GM20000 (cell line): ENCODE data around the gene STK32C.
A peak's percentile ranks its signal among the peaks of the same experiment; 100 is the strongest.

Experiments used
- DNase-seq: peaks from one replicate; pipeline ENCODE4 v3.0.0; 2012; ENCODE audit warnings: low spot score
- TF ChIP-seq, protein P1 (sequence below): IDR thresholded peaks from 2 replicates; pipeline ENCODE4 v1.5.1; 2012; ENCODE audit warnings: mild to moderate bottlenecking, control low read depth; ENCODE audit errors: extremely low read depth, missing control alignments

Gene STK32C

DNA sequence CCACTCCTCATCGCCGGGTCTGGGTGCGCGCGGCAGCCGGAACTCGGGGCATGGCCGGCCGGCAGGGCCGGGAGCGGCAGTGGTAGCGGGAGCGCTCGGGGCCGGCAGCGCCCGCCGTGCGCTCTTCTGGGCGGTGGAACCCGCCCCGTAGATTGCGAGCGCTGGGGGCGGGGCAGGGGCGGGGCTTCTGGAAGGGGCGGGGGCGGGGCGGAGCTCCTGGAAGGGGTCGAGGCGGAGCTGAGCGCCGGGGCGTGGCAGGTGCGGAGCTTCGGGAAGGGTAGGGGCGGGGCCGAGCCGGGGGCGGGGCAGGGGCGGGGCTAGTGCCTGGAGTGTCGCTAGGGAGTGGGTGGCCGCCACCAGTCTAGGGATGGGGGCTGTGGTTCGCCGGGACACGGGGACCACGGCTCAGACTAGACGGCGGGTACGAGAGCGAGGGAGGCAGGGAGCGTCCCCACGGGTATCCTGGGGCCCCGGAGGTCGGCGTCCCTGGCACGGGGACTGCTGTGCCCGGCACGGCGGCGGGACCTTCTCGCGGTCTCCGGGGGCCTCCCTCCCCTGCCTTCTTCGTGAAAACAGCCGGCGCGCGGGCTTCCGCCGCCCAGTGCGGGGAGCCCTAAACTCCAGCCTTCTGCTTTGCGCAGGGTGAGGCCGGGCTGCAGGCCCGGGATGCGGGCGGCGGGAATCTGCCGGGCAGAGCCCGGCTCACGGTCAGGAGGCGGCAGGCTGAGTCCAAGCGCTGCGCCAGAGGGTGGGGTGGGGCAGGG lies at the start of gene STK32C:
Gene STK32C, minus strand, starts transcription at position 128 of the 764 bp plus-strand sequence. Its CDS starts 117 bp downstream, at position 11.
- TF ChIP-seq, protein P1, sequence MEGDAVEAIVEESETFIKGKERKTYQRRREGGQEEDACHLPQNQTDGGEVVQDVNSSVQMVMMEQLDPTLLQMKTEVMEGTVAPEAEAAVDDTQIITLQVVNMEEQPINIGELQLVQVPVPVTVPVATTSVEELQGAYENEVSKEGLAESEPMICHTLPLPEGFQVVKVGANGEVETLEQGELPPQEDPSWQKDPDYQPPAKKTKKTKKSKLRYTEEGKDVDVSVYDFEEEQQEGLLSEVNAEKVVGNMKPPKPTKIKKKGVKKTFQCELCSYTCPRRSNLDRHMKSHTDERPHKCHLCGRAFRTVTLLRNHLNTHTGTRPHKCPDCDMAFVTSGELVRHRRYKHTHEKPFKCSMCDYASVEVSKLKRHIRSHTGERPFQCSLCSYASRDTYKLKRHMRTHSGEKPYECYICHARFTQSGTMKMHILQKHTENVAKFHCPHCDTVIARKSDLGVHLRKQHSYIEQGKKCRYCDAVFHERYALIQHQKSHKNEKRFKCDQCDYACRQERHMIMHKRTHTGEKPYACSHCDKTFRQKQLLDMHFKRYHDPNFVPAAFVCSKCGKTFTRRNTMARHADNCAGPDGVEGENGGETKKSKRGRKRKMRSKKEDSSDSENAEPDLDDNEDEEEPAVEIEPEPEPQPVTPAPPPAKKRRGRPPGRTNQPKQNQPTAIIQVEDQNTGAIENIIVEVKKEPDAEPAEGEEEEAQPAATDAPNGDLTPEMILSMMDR = no peak
- DNase-seq = peak; percentile 100

DNA sequence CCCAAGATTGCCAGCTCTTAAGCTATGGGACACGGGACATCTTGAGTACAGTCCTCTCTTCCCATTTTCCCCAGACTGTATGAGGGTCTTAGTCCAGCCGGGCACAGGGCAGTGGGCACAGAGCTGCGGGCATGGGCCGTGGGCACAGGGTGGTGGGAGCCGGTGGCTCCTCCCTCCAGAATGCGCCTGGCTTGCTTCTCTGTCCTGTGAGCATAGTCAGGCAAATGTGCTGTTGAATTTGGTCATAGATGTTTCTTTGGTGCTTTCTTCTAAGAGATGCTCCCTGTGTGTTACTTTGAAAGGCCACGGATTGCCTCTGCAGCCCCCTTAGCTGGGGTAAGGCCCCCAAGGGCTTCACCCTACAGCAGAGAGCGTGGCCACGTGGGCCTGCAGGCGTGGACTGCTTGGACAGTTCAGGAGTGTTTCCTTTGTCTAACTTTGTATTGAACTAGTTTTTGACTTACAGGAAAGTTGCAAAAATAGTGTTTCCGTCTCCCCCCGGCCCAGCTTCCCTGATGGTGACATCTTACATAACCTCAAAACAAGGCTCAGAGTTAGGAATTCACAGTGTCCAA lies 49.0 kb upstream of the STK32C start:
- no peak for DNase-seq
- TF ChIP-seq, protein P1 = no peak

DNA sequence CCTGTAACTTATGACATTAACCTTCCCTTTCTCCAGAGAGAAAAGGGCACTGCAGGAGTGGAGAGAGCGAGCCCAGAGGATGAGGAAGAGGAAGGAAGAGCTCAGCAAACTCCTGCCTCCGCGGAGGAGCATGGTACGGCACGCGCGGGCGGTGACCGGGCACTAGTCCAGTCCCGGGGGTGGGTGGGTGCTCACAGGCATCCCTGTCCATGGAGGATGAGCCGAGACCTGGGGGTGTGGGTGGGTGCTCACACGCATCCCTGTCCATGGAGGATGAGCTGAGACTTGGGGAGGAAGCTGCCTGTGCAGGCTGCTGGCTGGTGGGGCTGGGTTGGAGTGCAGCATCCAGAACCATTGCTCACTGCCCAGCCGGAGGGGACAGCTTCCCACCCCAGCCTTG lies 48.0 kb upstream of the STK32C start:
- DNase-seq = no peak
- TF ChIP-seq, protein P1 = no peak

DNA sequence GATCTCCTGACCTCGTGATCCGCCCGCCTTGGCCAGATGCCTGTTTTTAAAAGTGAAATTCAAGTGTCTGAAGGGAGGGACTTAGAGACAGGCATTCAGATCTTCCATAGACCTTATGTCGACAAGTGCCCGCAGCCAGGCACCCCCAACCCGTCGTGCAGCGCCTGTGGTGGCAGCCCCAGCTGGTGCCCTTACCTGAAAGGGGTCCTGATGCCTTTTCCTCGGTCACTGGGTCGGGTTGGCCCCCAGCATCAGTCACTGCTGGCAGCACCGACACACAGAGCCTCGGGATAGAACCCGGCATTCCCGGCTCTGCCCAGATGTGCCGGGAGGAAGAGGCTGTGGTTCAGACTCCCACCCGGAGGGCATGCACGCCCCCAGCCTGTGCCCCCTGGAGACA lies 47.5 kb upstream of the STK32C start:
- TF ChIP-seq, protein P1 = no peak
- DNase-seq = no peak

DNA sequence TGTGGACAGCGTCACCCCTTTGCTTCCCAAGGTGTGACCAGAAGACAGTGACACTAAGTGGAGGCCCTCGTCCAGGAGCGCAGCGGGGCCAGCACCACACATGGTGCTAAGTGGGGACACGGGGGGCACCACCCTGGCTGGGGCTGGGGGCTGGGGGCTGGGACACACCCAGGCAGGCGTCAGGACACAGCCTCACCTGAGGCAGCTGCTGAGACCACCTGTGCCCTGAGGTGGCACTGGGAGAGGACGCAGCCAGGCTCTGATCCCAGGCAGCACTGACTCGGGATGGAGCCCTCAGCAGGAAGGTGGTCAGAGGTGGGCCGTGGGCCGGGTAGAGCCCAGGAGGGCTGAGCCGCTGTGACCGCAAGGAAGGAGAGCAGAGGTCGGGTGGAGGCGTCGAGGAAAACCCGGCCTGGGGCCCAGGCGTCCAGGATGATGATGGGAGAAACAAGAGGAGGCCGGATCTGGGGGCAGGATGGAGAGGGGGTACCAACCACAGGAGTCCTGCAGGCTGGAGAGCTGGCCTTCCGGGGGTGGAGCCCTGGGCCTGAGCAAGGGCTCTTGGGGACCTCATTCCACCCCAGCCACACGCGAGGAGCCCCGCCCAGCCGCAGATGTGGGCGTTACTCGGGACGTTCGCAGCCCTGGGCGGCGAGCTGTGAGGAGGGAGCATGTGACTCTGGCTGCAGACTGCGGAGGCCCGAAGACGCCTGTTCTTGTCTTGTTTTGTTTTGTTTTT lies 46.8 kb upstream of the STK32C start:
- TF ChIP-seq, protein P1 = no peak
- DNase-seq = no peak

DNA sequence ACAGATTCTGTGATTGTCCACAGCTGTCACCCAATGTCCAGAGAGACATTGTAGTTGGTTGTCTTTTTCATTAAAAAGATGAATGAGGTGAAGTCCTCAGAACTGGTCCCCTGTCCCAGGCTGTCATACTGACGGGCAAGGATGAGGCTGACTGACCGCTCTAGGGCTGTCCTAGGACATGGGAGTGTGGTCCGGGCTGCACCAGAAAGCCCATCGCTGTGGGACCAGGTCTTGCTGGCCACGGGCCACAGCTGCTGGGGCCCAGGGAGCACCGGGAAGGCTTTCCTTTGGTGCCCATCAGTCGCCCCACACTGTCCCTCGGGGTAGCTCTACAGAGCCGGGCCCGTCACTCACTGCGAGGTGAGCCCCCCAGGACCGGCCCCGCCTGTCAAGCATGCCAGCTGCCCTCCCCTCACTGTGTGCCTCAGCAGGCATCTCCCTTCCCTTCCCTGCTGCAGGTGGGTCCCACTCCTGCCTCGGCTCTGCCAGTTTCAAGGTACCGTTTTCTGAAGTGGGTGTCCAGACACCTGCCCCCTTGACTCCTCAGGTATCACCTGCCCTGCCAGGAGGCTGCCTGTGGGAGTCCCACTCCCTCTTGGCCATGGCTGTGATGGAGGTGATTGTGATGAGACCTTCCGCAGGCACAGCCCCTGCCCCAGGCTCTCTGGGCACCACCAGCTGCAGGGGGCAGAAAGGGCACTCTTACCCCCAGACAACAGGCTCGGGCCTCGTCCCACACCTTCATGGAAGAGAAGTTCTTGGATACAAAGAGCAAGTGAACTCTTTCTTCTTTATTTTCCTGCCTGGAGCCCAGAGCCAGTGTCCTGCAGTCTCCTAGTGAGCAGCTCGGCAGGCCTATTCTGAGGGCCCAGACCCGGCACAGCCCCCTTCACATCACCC lies 46.0 kb upstream of the STK32C start:
- TF ChIP-seq, protein P1 = no peak
- DNase-seq = no peak
